Coronary artery (tissue), 2 donors: ENCODE results near the gene IFNL2.

Experiments
- DNase-seq: peaks from one replicate; pipeline ENCODE4 v3.0.0-alpha.2; 2017; ENCODE audit warnings: low spot score
- H3K27ac ChIP-seq, 2 donors: fragments of 200-600 bp; sonication (generic); one replicate each; pipeline ENCODE4 v1.5.1; 2016 to 2019
- H3K4me3 ChIP-seq: fragments of 200-600 bp; sonication (generic); 2 replicates; pipeline ENCODE4 v1.5.1; 2016; ENCODE audit warnings: mild to moderate bottlenecking, moderate library complexity
- TF ChIP-seq, protein P1 (sequence below): fragments of 200-600 bp; sonication (generic); IDR thresholded peaks from one replicate; pipeline ENCODE4 v1.5.1; 2019; ENCODE audit warnings: antibody characterized with exemption

Gene IFNL2

DNA sequence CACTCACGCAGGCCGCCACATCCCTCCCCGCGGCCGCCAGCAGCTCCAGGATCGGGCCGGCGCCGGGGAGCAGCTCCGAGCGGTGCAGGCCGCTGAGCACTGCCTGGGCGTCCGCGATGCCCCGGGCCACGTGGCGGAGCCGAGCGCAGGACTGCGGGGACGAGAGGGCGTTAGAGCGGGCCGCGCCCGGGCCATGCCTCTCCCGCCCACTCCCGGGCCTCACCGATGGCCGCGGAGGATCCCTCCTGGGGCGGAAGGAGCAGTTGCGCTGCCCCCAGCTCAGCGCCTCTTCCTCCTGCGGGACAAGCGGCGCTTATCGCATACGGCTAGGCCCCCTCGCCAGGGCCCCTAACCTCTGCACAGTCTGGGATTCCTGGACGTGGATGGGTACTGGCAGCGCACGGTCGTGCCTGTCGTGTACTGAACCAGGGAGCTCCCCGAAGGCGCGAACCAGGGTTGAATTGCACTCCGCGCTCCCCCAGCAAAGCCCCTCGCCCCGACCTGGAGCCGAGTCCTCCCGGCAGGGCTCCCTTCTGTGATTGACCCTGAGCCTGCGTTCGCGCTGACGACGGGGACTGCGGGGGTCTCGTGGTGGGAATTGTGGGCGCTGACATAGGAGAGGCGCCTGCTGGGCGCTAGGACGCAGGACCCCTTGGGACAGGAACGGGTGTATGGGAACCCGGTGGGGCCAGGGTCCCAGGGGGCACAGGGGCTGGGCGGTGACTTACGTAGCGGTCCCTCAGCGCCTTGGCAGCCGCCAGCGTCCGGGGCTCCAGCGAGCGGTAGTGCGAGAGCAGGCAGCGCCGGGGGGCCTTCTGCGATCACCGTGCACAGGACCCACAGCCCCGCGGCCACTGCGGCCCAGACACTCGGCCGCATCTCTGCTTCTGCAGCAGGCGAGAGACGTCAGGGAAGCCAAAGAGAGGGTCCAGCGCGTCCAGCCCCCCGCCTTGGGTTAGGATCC lies 20.2 kb upstream of the IFNL2 start:
- Histone ChIP-seq H3K4me3 (peak overlapping the region; percentile 57), H3K27ac (no peak overlapping the region)
- TF ChIP-seq, protein P1, sequence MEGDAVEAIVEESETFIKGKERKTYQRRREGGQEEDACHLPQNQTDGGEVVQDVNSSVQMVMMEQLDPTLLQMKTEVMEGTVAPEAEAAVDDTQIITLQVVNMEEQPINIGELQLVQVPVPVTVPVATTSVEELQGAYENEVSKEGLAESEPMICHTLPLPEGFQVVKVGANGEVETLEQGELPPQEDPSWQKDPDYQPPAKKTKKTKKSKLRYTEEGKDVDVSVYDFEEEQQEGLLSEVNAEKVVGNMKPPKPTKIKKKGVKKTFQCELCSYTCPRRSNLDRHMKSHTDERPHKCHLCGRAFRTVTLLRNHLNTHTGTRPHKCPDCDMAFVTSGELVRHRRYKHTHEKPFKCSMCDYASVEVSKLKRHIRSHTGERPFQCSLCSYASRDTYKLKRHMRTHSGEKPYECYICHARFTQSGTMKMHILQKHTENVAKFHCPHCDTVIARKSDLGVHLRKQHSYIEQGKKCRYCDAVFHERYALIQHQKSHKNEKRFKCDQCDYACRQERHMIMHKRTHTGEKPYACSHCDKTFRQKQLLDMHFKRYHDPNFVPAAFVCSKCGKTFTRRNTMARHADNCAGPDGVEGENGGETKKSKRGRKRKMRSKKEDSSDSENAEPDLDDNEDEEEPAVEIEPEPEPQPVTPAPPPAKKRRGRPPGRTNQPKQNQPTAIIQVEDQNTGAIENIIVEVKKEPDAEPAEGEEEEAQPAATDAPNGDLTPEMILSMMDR, result no peak
- DNase-seq, result no peak

DNA sequence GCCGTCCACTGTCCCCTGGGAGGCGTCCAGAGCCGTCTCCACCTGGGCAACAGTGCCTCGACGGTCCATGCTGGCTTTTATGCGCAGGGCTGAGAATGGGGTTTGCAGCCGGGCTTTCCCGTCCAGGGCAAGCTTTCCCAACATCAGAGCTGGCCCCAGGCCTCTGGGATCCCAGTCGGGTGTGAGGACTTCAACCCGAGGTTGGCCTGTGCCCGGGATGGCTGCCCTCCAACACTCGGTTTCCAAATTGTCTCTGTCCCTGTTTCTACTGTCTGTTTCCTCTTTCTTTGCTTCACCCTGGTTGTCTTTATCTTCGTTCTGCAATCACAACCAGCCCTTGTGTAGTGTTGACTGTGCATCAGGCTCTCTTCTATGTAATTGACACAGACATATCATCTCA lies 19.4 kb upstream of the IFNL2 start, which contains the start of gene IFNL4:
TSS of gene IFNL4 (minus strand) at position 51 of the 400 bp plus-strand sequence.
- DNase-seq, result no peak
- TF ChIP-seq, protein P1, result no peak
- H3K27ac ChIP-seq, result no peak within 1 kb of the TSS
- peak within 1 kb of the TSS; percentile 57 for H3K4me3 ChIP-seq

DNA sequence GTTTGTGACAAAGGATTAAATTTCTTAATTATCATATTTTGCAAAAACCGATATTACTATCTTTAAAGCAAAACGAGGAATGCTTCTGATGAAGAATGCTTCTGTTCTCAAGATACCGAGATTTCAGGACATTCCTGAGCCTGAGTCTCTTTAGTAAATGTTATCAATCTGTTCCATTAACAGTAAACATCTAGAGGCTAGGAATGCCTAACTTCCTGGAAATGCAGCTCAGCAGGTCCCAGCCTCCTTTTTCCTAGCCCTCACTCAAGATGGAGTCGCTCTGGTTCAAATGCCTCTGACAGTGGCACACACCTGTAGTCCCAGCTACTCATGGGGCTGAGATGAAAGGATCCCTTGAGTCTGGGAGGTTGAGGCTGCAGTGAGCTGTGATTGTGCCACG lies 17.1 kb upstream of the IFNL2 start:
- no peak for DNase-seq
- TF ChIP-seq, protein P1, result no peak

DNA sequence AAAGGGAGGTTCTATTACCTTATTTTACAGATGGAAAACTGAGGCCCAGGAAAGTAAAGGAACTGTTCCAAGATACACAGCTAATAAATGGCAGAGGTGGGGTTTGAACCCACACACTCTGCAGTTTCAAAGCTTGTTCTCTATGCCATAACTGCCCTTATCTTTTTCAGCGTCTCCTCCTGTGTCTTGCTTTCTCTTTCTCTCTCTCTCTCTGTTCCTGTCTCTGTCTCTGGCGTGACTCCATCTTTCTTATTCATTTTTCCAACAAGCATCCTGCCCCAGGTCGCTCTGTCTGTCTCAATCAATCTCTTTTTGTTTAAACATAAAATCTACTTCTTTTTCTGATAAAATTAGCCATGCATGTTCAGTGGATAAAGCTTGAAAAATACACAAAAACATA lies 16.4 kb upstream of the IFNL2 start:
- Histone ChIP-seq H3K27ac (no peak overlapping the region), H3K4me3 (no peak overlapping the region)
- no peak for DNase-seq
- TF ChIP-seq, protein P1, result no peak

More for the DNA sequence above, 17.1 kb upstream of the IFNL2 start:
- H3K27ac ChIP-seq, result no peak overlapping the region
- no peak overlapping the region for H3K4me3 ChIP-seq

DNA sequence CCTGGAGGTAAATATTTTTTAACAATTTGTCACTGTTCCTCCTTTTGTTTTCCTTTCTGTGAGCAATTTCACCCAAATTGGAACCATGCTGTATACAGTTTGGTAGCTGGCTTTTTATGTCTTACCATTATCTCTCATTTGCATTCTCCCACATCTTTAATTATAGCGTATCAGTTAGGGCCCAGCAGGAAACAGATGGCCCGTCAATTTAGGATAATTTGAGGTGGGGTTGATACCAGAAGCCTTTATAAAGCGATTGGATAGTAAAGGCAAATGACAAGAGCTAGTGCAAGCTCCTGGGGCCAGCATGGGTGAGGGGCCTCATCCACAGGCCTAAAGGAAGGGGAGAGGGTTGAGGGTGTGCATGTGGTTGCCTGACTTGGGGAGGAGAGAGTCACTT lies 15.7 kb upstream of the IFNL2 start:
- Histone ChIP-seq H3K4me3 (no peak overlapping the region), H3K27ac (no peak overlapping the region)
- DNase-seq, result no peak
- TF ChIP-seq, protein P1, result no peak

DNA sequence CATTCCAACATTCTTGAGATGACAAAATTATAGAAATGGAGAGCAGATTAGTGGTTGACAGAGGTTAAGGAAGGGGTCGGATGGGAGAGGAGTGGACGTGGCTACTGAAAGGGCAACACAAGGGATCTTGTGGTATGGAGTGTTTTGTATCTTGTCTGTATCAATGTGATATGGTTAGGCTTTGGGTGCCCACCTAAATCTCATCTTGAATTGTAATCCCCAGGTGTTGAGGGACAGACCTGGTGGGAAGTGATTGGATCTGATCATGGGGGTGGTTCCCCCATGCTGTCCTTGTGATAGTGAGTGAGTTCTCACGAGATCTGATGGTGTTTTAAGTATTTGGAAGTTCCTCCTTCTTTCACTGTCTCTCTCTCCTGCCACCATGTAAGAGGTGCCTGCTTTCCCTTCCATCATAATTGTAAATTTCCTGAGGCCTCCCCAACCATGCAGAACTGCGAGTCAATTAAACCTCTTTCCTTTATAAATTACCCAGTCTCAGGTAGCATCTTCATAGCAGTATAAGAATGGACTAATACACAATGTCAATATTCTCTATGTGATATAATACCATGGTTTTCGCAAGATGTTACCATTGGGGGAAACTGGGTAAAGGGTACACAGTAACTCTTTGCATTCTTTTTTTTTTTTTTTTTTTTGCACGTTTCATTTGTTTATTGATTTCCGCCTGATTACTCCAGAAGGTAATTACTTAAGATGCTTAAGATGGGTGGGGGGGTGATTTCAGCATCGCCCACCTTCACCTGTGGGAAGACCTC lies 14.6 kb upstream of the IFNL2 start:
- DNase-seq, result no peak
- H3K4me3 ChIP-seq, result no peak overlapping the region
- TF ChIP-seq, protein P1, result no peak
- no peak overlapping the region for H3K27ac ChIP-seq
